HCT116 (cell line): Measurements from ENCODE around the gene ASAP3. TPM values are rescaled to one million over a fixed set of nuclear protein-coding genes. Genes with fewer than 3 reads are reported as not detected.

Source experiments
- ATAC-seq: fragments of 200-7000 bp; cut with Tn5 transposase; 2 replicates; pipeline ENCODE4 v1.9.1; 2020; ENCODE audit warnings: mild to moderate bottlenecking, moderate library complexity
- BruUV-seq: library from RNA; stranded (reverse); fragments of 400-500 nt; replicated peaks from 2 replicates; lab custom pipeline; 2021; lab: Mats Ljungman, UMichigan
- CTCF ChIA-PET: fragments of 300-600 bp; sonication (Branson Sonifier 250); formaldehyde crosslinking; loops from one replicate; lab custom pipeline; 2021; ENCODE audit warnings: antibody characterized with exemption; lab: Charles Lee
- POLR2A ChIA-PET: fragments of 300-600, 350-600 bp; sonication (Branson Sonifier 250); formaldehyde crosslinking; loops from one replicate; lab custom pipeline; 2021; ENCODE audit warnings: antibody characterized with exemption; lab: Charles Lee
- RAD21 ChIA-PET, 2 experiments: fragments of 300-600 bp; sonication (Branson Sonifier 250); formaldehyde crosslinking; loops; one replicate each; lab custom pipeline; 2023; ENCODE audit warnings: low total read pairs in 2 of 2; ENCODE audit not compliant: uncharacterized antibody in 2 of 2, unreplicated experiment in 2 of 2, low non-redundant PET in 1 of 2; lab: Charles Lee
- DNase-seq: peaks from one replicate; pipeline ENCODE4 v3.0.0-alpha.2; 2010; ENCODE audit warnings: low read depth, low spot score
- H2AFZ ChIP-seq: fragments of 200-600 bp; shearing (Covaris generic), sonication (generic); 2 replicates; pipeline ENCODE4 v1.6.1; 2017; ENCODE audit warnings: low read depth, mixed run types, mixed read lengths, antibody characterized with exemption, low read length; ENCODE audit not compliant: poor library complexity, severe bottlenecking
- H3K27ac ChIP-seq: 2 replicates; pipeline ENCODE4 v1.5.1; 2012; ENCODE audit warnings: low read depth, low read length
- H3K27me3 ChIP-seq: fragments of 200-600 bp; sonication (generic); 2 replicates; pipeline ENCODE4 v1.6.1; 2016; ENCODE audit warnings: mixed run types, low read length, mixed read lengths; ENCODE audit not compliant: insufficient read depth
- H3K36me3 ChIP-seq, 2 experiments: fragments of 200-500 bp in 1 of 2; fragments of 200-600 bp in 1 of 2; sonication (Bioruptor generic) in 1 of 2; sonication (generic) in 1 of 2; 2 replicates each; pipeline versions ENCODE4 v1.5.1 to v1.6.1; 2014 to 2016; ENCODE audit warnings: low read length in 2 of 2, inconsistent platforms in 1 of 2, mixed read lengths in 1 of 2, mixed run types in 1 of 2; ENCODE audit not compliant: insufficient read depth in 2 of 2, control insufficient read depth in 1 of 2
- H3K4me1 ChIP-seq, 2 experiments: fragments of 200-600 bp in 1 of 2; sonication (generic) in 1 of 2; 2 replicates each; pipeline versions ENCODE4 v1.5.1 to v1.6.1; 2012 to 2017; ENCODE audit warnings: low read length in 2 of 2, inconsistent platforms in 1 of 2, mild to moderate bottlenecking in 1 of 2, mixed read lengths in 1 of 2, mixed run types in 1 of 2, moderate library complexity in 1 of 2; ENCODE audit not compliant: insufficient read depth in 2 of 2, control insufficient read depth in 1 of 2
- H3K4me2 ChIP-seq: fragments of 200-600 bp; sonication (generic); 2 replicates; pipeline ENCODE4 v1.6.1; 2017; ENCODE audit warnings: mixed run types, low read length, mixed read lengths
- H3K4me3 ChIP-seq, 2 experiments: fragments of 200-600 bp in 1 of 2; sonication (generic) in 1 of 2; replicated peaks in 1 of 2; 2 replicates each; pipeline ENCODE4 v1.5.1; 2011 to 2016; ENCODE audit warnings: low read length in 2 of 2, control low read depth in 1 of 2, low read depth in 1 of 2, mild to moderate bottlenecking in 1 of 2, mixed read lengths in 1 of 2, mixed run types in 1 of 2
- H3K79me2 ChIP-seq: fragments of 200-600 bp; sonication (generic); 2 replicates; pipeline ENCODE4 v1.6.1; 2017; ENCODE audit warnings: mild to moderate bottlenecking, mixed run types, low read length, moderate library complexity, mixed read lengths; ENCODE audit not compliant: insufficient read depth
- H3K9ac ChIP-seq: fragments of 200-600 bp; sonication (generic); 2 replicates; pipeline ENCODE4 v1.6.1; 2016; ENCODE audit warnings: low read length, mixed read lengths
- H3K9me2 ChIP-seq: fragments of 200-600 bp; sonication (generic), shearing (Covaris generic); 2 replicates; pipeline ENCODE4 v1.6.1; 2017; ENCODE audit warnings: mixed run types, mild to moderate bottlenecking, moderate library complexity; ENCODE audit not compliant: insufficient read depth
- H3K9me3 ChIP-seq, 2 experiments: fragments of 200-500 bp in 1 of 2; fragments of 200-600 bp in 1 of 2; sonication (Bioruptor generic) in 1 of 2; sonication (generic) in 1 of 2; 2 replicates each; pipeline ENCODE4 v1.6.1; 2014 to 2017; ENCODE audit warnings: low read length in 2 of 2, mixed read lengths in 2 of 2, inconsistent platforms in 1 of 2, low read depth in 1 of 2, mild to moderate bottlenecking in 1 of 2, mixed run types in 1 of 2, moderate library complexity in 1 of 2; ENCODE audit not compliant: control insufficient read depth in 1 of 2, insufficient read depth in 1 of 2
- H4K20me1 ChIP-seq: fragments of 200-600 bp; sonication (generic), shearing (Covaris generic); 2 replicates; pipeline ENCODE4 v1.6.1; 2017; ENCODE audit warnings: mixed run types, mild to moderate bottlenecking, moderate library complexity; ENCODE audit not compliant: insufficient read depth
- CBX3 ChIP-seq: IDR thresholded peaks from 2 replicates; pipeline ENCODE4 v1.6.1; 2012; ENCODE audit warnings: low read depth
- CEBPB ChIP-seq: IDR thresholded peaks from 2 replicates; pipeline ENCODE4 v1.6.1; 2012; ENCODE audit warnings: low read depth
- EGR1 ChIP-seq: IDR thresholded peaks from 2 replicates; pipeline ENCODE4 v1.6.1; 2012; ENCODE audit warnings: low read depth
- ELF1 ChIP-seq: IDR thresholded peaks from 2 replicates; pipeline ENCODE4 v1.6.1; 2012; ENCODE audit warnings: low read depth, borderline replicate concordance
- EZH2phosphoT487 ChIP-seq: fragments of 200-600 bp; IDR thresholded peaks from 2 replicates; pipeline ENCODE4 v1.6.1; 2018; ENCODE audit warnings: antibody characterized with exemption, borderline replicate concordance
- FOSL1 ChIP-seq: IDR thresholded peaks from 2 replicates; pipeline ENCODE4 v1.6.1; 2012; ENCODE audit warnings: low read depth
- MAX ChIP-seq: IDR thresholded peaks from 2 replicates; pipeline ENCODE4 v1.6.1; 2012
- POLR2A ChIP-seq: IDR thresholded peaks from 2 replicates; pipeline ENCODE4 v1.7.0; 2011; ENCODE audit warnings: borderline replicate concordance; ENCODE audit not compliant: insufficient read depth, insufficient read length; ENCODE audit errors: extremely low read depth
- POLR2AphosphoS5 ChIP-seq: IDR thresholded peaks from 2 replicates; pipeline ENCODE4 v1.6.1; 2011; ENCODE audit warnings: mild to moderate bottlenecking, low read depth, low read length, moderate library complexity
- RAD21 ChIP-seq: IDR thresholded peaks from 2 replicates; pipeline ENCODE4 v1.6.1; 2012; ENCODE audit warnings: low read depth, mild to moderate bottlenecking
- REST ChIP-seq: IDR thresholded peaks from 2 replicates; pipeline ENCODE4 v1.6.1; 2012; ENCODE audit warnings: low read depth
- SIN3A ChIP-seq: IDR thresholded peaks from 2 replicates; pipeline ENCODE4 v1.6.1; 2012; ENCODE audit warnings: low read depth
- SP1 ChIP-seq: IDR thresholded peaks from 2 replicates; pipeline ENCODE4 v1.6.1; 2012; ENCODE audit warnings: low read depth
- TCF7L2 ChIP-seq: IDR thresholded peaks from 2 replicates; pipeline ENCODE4 v1.7.0; 2011; ENCODE audit warnings: borderline replicate concordance, inconsistent platforms; ENCODE audit not compliant: insufficient read depth, insufficient read length; ENCODE audit errors: extremely low read depth
- YY1 ChIP-seq: IDR thresholded peaks from 2 replicates; pipeline ENCODE4 v1.6.1; 2011; ENCODE audit warnings: low read length, low read depth, moderate library complexity, mild to moderate bottlenecking; ENCODE audit not compliant: insufficient replicate concordance; ENCODE audit errors: extremely low read depth
- ZBTB33 ChIP-seq: IDR thresholded peaks from 2 replicates; pipeline ENCODE4 v1.6.1; 2011; ENCODE audit warnings: mild to moderate bottlenecking, low read length, moderate library complexity; ENCODE audit not compliant: insufficient replicate concordance; ENCODE audit errors: extremely low read depth
- ZFX ChIP-seq: fragments of 450-650 bp; IDR thresholded peaks from 2 replicates; pipeline ENCODE4 v1.6.1; 2017
- ZNF274 ChIP-seq: fragments of 200-500 bp; sonication (Bioruptor generic); IDR thresholded peaks from 2 replicates; pipeline ENCODE4 v1.6.1; 2014; ENCODE audit warnings: mild to moderate bottlenecking, low read depth, low read length, inconsistent platforms
- intact Hi-C: fragments of 100-400 bp; cut with micrococcal nuclease; formaldehyde crosslinking; loops from 2 replicates; pipeline ENCODE4 v1.10.0; 2022
- total RNA-seq: library from RNA; stranded (reverse); gene quantifications from one replicate; pipeline ENCODE4 v1.2.1, GENCODE V29; 2021; ENCODE audit not compliant: unreplicated experiment

ASAP3 gene
- total RNA-seq, 1 experiment from 2014 or later = 19.7 TPM

- Histone ChIP-seq H2AFZ (no peak overlapping the region), H3K27me3 (no peaks in the 10 kb centered on the region), H3K4me2 (0 out of 2 replicates have a peak overlapping the region, but pooled peaks have one; percentile 3), H3K79me2 (no peaks in the 10 kb centered on the region), H3K36me3 (no peaks in the 10 kb centered on the region), H3K9ac (no peak overlapping the region), H4K20me1 (no peaks in the 10 kb centered on the region), H3K9me2 (no peaks in the 10 kb centered on the region), H3K4me1 (peaks cover 3 to 17% of the 10 kb centered on the region in 2 experiments; a peak in 2 of 4 replicates), H3K9me3 (no peaks in the 10 kb centered on the region), H3K4me3 (no peak overlapping the region), H3K27ac (no peak overlapping the region)
- DNase-seq = no peak
- intact Hi-C loops = no loop called here
- BruUV-seq = no TSS peak
- POLR2A ChIA-PET = no interaction called here
- ATAC-seq = no peak
- RAD21 ChIA-PET = no interaction called here
- no peak for TF ChIP-seq EGR1
- TF ChIP-seq ELF1 = no peak
- no peak for TF ChIP-seq RAD21
- no peak for TF ChIP-seq CEBPB
- TF ChIP-seq MAX = no peak
- TF ChIP-seq FOSL1 = no peak
- no peak for TF ChIP-seq SP1
- TF ChIP-seq YY1 = no peak
- TF ChIP-seq ZBTB33 = no peak
- TF ChIP-seq ZFX = no peak
- TF ChIP-seq TCF7L2 = no peak
- no peak for TF ChIP-seq SIN3A
- TF ChIP-seq POLR2AphosphoS5 = no peak
- no peak for TF ChIP-seq CBX3
- TF ChIP-seq ZNF274 = no peak
- no peak for TF ChIP-seq REST
- no peak for TF ChIP-seq EZH2phosphoT487
- TF ChIP-seq POLR2A = no peak
- CTCF ChIA-PET = no interaction called here
Measured at GRCh38 chr1:23383577-23384311, 100.2 kb downstream of the ASAP3 start.
